ENCODE measurements around the gene MDFI.
A peak's percentile ranks its signal among the peaks of the same experiment; 100 is the strongest.
"Not testable (repeated sequence)": the region's sequence is repeated elsewhere in the genome, so short reads cannot be mapped to it uniquely, and the experiment has no call there.

Gene MDFI

DNA sequence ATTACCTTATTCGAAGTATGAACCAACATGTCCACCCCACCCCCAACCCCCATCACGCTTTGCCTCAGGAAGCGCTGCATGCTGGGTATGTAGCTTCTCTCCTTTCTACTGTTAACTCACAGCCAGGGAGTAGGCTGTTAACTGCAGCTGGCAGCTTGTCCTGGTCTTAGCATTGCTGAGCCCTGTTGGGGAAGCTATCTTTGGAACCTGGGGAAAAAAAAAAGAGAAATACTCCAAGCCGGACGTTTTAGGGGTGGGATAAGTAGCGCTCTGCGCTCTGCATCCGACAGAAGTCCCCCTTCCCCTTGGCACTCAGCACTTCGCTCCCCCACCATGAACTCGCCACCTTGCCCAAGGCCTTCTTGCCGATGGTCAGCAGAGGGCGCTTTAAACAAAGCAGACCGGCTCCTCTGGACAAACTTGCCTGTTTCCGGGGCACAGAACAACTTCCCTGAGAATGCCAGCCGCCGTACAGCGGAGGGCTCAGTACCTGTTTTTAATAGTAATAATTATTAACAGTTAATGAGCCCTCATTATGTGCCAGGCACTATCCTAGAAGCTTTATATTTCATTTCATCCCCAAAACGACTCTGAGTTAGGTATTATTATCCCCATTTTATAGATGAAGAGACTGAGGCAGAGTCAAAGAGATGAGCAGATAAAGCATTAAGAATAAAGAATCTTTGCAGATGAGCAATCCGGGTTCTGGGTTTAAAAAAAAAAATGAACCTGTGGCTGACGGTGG is 35.2 kb upstream of the MDFI start:
- peak; percentile 56 to 66 for DNase-seq (ENCODE audit: low read depth in 2 of 2)

DNA sequence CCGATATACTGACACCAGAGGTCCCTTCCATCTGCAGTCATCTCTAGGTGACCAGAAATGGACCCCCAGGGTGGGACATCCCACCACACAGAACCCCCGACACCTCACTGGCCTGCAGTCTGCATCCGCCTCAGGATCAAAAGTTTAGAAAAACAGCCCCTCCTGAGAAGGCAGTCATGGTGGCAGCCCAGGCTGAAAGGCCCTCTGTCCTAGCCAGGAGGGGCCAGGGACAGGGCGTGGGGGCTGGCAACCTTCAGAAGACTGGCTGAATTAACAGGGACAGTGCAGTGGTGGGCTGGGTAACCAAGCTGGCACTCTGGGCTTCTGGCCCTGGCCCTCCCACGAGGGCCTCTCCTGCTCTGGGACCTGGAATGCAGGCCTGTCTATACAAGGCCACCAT is 34.3 kb upstream of the MDFI start:
- no peak for DNase-seq (ENCODE audit: low read depth in 2 of 2)

DNA sequence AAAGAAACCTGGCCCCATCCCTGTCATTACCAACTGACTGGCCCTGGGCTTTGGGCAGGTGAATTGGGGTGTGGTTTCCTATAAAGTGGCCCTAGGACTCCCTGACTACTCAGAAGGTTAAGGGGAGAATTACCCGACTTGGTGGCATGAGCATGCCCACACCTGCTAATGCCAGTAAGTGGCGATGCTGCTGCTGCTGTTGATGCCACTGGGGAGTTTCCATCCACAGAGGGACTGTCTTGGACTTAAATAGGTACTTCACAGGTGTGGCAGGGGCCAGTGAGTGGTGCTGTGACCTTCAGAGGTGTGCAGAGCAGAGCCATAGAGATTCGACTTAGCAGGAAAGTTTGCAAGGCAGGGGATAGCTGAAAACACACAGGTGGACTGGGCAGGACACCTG is 32.6 kb upstream of the MDFI start:
- no peak for DNase-seq (ENCODE audit: low read depth in 2 of 2)

DNA sequence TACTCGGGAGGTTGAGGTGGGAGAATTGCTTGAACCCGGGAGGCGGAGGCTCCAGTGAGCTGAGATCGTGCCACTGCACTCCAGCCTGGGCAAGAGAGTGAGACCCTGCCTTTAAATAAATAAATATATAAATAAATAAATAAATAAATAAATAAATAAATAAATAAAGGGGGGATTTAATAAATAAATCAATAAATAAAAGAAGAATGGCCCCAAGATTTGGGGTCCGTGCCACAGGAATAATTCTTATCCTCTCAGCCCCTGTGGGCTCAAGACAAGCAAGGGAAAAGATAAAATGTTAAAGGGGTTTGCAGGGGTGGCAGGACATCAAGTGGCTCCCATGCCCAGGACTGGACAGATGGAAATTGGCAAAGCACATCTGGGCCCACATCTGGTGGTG is 31.2 kb upstream of the MDFI start:
- no peak for DNase-seq (ENCODE audit: low read depth in 2 of 2)

DNA sequence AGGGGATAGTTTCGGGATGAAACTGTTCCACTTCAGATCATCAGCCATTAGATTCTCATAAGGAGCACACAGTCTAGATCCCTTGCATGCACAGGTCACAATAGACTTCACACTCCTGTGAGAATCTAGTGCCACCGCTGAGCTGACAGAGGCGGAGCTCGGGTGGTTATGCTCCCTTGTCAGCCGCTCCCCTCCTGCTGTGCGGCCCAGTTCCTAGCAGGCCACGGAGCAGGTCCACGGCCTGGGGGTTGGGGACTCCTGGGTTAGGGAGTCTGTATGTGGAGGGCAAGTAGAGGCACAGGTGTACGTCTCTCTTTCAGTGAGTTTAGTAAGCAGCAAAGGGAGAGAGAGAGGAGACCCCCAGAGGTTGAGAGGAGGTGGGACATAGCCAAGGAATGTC is 30.5 kb upstream of the MDFI start:
- DNase-seq (ENCODE audit: low read depth in 2 of 2) = no peak

DNA sequence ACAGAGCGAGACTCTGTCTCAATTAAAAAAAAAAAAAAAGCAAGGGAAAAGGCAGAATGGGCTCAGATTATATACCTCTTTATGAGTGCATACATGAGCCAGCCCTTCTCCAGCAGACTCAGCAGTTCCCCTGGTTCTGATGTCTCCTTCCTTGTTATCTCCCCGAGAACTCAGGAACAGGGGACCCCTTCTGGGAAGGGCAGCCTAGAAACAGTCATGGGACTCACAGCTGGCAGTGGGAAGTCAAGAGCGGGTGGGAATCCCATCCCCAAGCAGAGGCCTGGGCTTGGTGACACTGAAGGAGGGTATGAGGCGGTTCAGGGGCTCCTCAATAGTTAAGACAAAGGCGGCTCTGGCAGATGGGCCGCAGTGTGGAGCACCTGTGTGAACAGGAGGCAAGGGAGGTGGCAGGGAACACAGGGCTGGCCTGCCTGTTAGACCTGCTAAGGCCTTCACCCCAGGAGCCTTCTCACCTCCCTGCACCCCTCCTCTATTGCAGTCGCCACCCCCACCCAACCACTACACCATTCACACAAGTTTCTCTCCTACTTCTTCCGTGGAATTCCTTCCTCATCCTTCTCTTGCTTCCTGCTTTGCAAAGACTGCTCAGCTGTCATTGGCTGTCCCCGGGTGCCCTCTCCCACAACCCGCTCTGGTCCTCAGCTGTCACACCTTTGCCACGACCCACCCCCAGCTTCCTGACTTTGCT is 29.7 kb upstream of the MDFI start:
- DNase-seq (ENCODE audit: low read depth in 2 of 2) = no peak

DNA sequence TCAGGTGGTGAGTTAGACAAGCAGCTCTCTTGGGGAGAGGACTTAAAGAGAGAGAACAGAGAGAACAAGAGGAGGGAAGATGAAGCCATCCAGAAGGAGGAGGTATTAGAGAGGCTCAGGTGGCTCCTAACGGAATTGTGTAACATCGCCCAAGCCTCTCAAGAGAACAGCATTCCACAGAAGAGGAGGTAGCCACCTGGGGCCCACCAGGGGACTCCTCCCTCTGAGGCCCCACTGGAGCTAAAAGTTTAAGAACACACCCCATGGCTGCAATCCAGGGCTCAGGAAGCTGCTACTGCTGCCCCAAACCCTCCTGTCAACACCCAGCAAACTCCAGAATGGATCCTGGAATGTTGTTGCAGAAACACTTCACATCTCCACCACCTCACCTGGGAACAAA is 23.6 kb upstream of the MDFI start:
- DNase-seq (ENCODE audit: low read depth in 2 of 2) = no peak

DNA sequence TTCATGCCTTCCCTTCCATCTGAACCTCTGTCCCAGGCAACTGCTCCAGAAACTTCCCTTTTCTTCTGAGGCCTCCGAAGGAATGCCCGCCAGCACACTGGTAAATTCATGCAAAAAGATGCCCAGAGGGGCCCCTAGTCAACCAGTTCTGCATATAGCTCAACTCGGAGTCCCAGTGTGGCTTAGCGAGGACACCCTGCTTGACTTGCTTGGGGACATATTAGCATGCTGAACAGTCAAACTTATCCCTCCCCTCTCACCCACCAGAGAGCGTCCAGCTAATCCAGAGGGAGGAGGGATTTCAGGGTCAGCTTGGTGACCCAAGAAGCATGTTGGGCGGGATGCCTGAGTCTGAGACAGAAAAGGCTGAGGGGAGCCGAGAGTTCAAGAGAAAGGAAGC is 23.0 kb upstream of the MDFI start:
- DNase-seq (ENCODE audit: low read depth in 2 of 2) = no peak

DNA sequence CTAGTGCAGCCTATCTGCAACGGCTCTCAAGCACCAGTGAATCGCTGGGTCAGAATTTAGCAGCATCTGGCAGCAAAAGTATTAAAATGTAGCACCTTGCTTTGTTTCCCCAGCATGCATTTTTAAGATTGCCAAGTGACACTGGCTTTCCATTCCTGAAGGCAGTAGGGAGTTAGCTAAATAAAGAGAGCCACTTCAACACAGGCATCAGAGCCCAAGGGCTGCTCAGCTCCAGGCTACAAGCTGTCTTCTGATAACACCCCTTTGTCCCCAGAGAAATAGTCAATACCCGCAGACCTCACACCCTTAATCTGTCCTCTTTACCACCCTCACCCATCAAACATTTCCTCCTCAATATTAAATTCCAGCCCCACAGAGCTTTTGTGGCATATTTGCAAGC is 19.7 kb upstream of the MDFI start:
- no peak for DNase-seq (ENCODE audit: low read depth in 2 of 2)

DNA sequence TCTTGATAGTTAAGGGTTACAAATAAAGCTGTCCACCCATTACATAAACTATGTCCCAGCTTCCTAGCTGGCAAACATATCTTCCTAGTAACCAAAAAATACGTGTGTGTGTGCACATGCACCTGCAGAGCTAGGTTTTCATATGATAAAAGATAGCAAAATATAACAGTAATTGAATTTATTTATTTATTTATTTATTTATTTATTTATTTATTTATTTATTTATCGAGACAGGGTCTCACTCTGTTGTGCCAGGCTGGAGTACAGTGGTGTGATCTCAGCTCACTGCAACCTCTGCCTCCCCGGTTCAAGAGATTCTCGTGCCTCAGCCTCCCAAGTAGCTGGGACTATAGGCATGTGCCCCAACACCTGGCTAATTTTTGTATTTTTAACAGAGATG is 19.1 kb upstream of the MDFI start:
- DNase-seq (ENCODE audit: low read depth in 2 of 2) = not testable (repeated sequence)

DNA sequence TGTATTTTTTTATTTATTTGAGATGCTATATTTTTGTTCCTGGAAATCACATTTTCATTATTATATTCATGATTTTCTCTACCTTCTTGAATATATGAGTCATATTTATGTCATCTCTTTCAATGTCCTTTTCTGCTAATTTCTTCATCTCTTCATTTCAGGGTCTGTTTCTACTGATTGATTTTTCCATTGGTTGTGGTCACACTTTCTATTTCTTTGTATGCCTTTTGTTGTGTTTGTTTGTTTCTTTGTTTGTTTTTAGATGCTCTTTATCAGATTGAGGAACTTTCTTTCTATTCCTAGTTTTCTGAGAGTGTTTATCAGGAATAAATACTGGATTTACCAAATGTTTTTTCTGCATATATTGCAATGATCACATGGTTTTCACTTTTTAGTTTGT is 16.9 kb upstream of the MDFI start:
- no peak for DNase-seq (ENCODE audit: low read depth in 2 of 2)

DNA sequence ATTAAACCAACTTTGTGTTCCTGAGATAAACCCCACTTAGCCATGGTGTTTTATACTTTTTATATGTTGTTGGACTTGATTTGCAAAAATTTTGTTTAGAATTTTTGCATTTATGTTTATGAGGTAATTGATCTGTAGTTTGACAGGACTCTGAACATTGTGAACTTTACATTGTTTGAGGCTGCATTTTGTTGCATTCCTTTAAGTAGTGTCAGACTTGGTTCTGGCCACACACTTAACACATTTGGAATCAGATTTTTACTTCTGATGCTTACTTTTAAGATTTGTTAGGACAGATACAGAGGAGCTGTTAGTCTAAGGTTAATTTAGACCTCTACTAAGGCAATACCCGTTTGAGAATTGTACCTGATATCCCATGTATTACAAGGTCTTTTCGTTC is 16.5 kb upstream of the MDFI start:
- no peak for DNase-seq (ENCODE audit: low read depth in 2 of 2)

DNA sequence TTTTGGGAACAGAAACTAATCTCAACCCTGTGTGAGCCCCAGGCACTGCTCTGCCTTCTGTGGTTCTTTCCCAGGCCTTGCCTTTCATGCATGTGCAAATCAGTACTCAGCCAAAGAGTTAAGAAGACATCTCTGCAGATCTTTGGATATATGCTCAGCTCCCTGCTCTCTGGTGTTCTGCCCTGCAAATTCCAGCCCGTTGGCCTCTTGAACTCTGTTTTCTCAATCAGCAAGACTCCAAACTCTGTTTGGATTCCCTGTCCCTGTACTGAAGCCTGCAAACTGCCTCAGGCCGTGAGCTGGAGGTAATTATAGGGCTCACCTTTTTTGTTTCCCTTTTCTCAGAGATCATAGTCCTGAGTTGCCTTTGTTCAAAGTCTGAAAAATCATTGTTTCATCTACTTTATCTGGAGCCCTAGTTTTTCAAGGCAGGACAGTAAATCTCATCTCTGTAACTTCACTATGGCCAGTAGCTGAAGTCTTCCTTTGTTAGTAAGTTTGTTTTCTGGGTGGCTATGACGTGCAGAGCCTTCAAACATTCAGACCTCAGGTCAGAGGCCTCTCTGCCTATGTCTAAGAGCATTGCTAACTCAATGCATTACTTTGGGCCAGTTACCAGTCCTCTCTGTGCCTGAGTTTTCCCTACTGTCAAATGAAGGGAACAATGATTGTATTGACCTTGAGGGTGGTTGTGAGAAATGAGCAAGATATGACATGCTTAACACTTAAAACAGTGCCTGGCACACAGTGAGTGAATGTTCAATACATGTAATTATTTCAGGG is 15.9 kb upstream of the MDFI start:
- DNase-seq (ENCODE audit: low read depth in 2 of 2) = no peak

DNA sequence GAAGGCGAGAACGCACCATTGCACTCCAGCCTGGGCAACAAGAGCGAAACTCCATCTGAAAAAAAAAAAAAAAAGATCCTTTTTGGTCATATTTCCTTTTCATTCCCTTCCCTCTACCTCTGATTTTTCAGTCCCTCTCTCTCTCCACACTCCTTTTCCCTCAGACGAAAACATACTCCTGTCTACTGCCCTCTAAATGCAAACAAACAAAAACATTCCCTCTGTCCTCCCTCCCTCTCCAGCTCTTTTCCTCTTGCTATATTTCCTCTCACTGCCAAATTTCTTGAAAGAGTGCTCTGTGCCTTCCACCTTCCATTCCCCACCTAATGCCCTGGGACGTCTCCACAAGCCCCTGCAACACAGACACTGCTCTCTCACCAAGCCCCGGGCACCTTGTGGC is 14.9 kb upstream of the MDFI start:
- DNase-seq (ENCODE audit: low read depth in 2 of 2) = no peak

DNA sequence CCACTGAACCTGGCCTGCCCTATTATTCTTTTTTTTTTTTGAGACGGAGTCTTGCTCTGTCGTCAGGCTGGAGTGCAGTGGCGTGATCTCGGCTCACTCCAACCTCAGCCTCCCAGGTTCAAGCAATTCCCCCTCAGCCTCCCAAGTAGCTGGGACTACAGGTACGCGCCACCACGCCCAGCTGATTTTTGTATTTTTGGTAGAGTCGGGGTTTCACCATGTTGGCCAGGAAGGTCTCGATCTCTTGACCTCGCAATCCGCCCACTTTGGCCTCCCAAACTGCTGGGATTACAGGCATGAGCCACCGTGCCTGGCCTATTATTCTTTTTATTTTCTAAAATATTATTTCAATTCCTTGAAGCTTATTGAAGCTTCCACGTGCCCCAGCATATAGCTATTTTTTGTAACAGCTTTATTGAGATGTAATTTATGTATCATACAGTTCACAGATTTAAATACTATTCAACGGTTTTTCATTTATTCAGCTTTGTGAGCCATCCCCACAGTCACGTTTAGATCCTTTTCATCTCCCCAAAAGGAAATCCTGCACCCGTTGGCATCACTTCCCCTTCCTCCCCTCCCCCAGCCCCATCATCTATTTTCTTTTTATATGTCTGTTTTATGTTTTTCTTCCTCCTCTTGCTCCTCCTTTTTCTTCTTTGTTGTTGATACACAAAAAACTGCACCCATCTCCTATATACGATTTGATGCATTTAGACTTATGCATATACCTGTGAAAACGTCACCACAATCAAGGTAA is 13.5 kb upstream of the MDFI start:
- no peak for DNase-seq (ENCODE audit: low read depth in 2 of 2)

DNA sequence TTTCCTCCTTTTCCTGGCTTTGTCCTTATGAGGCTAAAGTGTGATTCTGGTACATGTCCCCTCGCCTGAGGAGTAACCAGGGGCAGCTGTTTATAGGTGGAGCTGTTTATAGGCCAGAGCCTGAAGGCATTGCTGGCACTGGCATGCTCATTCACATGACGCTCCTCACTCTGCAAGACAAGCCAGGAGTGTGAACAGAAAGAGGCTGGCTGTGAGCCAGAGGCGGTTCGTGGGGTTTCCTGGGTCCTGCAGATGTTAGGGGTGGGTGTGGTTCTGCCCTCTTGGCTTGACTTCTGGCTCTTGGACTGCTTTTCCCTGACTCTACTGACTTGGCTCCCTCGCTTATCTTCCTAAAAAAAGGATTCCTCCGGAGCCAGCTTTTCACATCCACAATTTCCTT is 12.8 kb upstream of the MDFI start:
- DNase-seq (ENCODE audit: low read depth in 2 of 2) = no peak

DNA sequence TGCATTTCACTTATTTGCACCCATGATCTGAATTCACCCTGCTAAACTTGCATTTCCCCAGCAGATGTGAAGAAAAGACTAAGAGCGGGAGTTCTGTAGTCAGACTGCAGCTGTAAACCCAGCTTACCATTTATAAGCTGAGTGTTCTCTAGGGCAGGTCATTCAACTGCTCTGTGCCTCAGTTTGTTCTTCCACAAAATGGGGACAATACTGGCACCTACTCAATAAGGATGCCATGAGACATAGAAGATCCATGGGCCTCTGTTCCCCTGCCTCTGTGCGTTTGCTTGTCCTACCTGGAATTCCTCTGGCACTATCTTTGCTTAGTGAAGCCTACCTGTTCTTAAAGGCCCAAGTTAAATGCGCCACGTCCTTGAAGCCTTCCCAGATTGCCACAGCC is 12.2 kb upstream of the MDFI start:
- no peak for DNase-seq (ENCODE audit: low read depth in 2 of 2)

DNA sequence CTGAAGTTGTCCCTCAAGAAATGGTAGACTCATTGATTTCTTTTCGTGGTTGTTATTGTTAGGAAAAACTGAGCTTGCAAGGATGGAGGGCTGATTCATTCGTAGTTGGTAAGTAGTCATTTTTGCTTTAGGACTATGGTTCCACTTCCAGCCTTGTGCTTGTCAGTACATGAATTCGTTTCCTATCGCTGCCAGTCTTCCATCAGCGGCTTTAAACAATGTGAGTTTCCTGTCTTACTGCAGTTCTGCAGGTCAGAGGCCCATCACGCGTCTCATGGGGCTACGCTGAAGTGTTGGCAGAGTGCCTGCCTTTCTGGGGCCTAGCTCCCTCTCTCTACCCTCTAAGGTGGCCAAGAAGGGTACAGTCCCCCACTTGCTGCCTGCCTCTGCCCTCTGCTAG is 11.4 kb upstream of the MDFI start:
- DNase-seq (ENCODE audit: low read depth in 2 of 2) = no peak

DNA sequence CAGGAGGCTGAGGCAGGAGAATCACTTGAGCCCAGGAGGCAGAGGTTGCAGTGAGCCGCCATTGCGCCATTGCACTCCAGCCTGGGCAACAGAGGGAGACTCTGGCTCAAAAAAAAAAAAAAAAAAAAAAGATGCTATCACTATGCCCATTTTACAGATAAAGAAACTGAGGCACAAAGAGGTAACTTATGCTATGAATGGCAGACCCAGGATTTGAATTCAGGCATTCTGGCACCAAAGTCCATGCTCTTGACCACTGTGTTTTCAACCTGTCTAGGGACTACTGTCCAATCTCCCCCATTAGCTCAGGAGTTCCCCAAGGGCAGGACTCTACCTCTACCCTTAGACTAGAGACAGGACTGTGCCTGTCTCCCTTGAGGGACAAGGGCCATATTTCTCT is 9.1 kb upstream of the MDFI start:
- no peak for DNase-seq (ENCODE audit: low read depth in 2 of 2)

DNA sequence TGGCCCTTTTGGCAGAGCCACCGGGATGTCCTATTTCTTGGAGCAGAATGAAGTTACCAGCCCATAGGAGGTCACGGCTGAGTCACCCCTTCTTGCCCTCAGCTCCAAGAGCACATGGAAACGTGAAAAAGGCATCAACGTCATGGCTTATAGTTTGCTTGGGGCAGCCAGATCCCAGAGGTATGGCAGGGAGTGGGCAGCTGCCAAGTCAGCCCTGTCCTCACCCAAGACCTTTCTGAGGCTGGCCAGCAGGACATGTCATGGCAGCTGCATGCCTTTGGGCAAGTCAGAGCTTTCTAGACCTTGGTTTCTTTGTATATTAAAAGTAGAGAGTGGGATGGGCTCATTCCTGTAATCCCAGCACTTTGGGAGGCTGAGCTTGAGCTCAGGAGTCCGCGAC is 8.2 kb upstream of the MDFI start:
- DNase-seq (ENCODE audit: low read depth in 2 of 2) = no peak

DNA sequence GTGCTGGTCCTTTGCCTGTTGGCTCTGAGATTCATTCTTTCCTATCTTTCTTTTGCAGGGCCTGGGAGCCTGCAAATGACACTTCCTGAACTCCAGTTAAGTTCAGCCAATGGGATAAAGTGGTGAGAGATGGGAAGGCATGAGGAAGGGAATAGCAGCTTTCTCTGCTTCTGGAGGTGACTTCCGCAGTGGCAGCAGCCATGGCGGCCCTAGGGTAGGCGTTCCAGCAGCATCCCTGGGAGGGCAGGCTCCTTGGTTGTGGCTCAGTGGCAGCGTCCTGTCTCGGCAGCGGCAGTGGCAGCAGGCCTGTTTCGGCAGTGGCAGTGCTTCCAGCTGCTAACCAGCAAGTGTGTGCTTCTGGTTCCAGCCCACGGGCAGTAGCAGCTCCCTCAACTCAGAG is 7.3 kb upstream of the MDFI start:
- DNase-seq (ENCODE audit: low read depth in 2 of 2) = no peak

DNA sequence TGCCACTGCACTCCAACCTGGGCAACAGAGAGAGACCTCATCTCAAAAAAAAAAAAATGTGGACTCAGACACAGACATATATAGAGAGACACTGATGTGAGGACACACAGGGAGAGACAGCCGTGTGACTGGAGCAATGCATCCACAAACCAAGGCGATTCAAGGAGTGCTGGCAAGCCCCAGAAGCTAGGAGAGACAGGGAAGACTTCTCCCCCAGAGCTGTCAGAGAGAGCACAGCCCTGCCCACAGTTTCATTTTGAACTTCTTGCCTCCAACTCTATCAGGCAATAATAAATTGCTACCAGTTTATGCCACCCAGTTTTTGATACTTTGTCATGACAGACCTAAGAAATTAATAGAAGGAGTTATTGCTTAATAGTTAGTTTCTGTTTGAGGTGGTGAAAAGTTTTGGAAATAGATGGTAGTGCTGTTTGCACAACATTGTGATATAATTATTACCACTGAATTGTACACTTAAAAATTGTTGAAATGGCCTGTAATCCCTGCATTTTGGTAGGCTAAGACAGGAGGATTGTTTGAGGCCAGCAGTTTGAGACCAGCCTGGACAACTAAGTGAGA is 5.1 kb upstream of the MDFI start:
- no peak for DNase-seq (ENCODE audit: low read depth in 2 of 2)

Data from stimulated activated CD4-positive, alpha-beta T cell treated with anti-CD3 and anti-CD28 coated beads, Interleukin-1b, Interleukin-23, amount 100 ng/mL, for 4 hours (primary cell).